GM18907 (cell line): ENCODE results near the gene ELFN2.

Source experiments
- ATAC-seq: cut with Tn5 transposase; IDR thresholded peaks from one replicate; pipeline ENCODE4 v1.9.1; 2021; ENCODE audit warnings: mild to moderate bottlenecking, moderate library complexity; ENCODE audit not compliant: unreplicated experiment

ELFN2 gene

GRCh38 chr22:37456346-37456745, 29.1 kb upstream of the ELFN2 start:
- ATAC-seq, result no peak

GRCh38 chr22:37455896-37456295, 28.6 kb upstream of the ELFN2 start:
- no peak for ATAC-seq

- no peak for ATAC-seq
Observed at GRCh38 chr22:37454857-37455686, 27.8 kb upstream of the ELFN2 start.

GRCh38 chr22:37453696-37454095, 26.4 kb upstream of the ELFN2 start:
- ATAC-seq, result no peak

GRCh38 chr22:37451218-37451617, 23.9 kb upstream of the ELFN2 start:
- no peak for ATAC-seq

- no peak for ATAC-seq
Observed at GRCh38 chr22:37449331-37450001, 22.2 kb upstream of the ELFN2 start.

- no peak for ATAC-seq
Observed at GRCh38 chr22:37448516-37449127, 21.3 kb upstream of the ELFN2 start.

- no peak for ATAC-seq
Observed at GRCh38 chr22:37445501-37445900, 18.2 kb upstream of the ELFN2 start.

- no peak for ATAC-seq
Observed at GRCh38 chr22:37443977-37444376, 16.7 kb upstream of the ELFN2 start.

- no peak for ATAC-seq
Observed at GRCh38 chr22:37443086-37443485, 15.8 kb upstream of the ELFN2 start.

GRCh38 chr22:37442537-37442936, 15.3 kb upstream of the ELFN2 start:
- no peak for ATAC-seq

GRCh38 chr22:37442135-37442534, 14.9 kb upstream of the ELFN2 start:
- no peak for ATAC-seq

GRCh38 chr22:37440875-37441274, 13.6 kb upstream of the ELFN2 start:
- ATAC-seq, result no peak

- no peak for ATAC-seq
Observed at GRCh38 chr22:37439347-37439746, 12.1 kb upstream of the ELFN2 start.

GRCh38 chr22:37435970-37436603, 8.8 kb upstream of the ELFN2 start:
- no peak for ATAC-seq

- no peak for ATAC-seq
Observed at GRCh38 chr22:37433786-37434185, 6.5 kb upstream of the ELFN2 start.

- no peak for ATAC-seq
Observed at GRCh38 chr22:37432708-37433054, 5.4 kb upstream of the ELFN2 start.

- ATAC-seq, result no peak
Observed at GRCh38 chr22:37431801-37432707, 4.8 kb upstream of the ELFN2 start.

GRCh38 chr22:37431366-37431765, 4.1 kb upstream of the ELFN2 start:
- no peak for ATAC-seq

GRCh38 chr22:37430941-37431340, 3.7 kb upstream of the ELFN2 start:
- ATAC-seq, result no peak
